ENCODE data around the gene LRRC8E. TPM values are rescaled to one million over a fixed set of nuclear protein-coding genes. Genes with fewer than 3 reads are reported as not detected.
"Not testable (repeated sequence)": the region's sequence is repeated elsewhere in the genome, so short reads cannot be mapped to it uniquely, and the experiment has no call there.

LRRC8E gene
- total RNA-seq, 1 donor from 2014 or later, result 8.5 TPM

DNA sequence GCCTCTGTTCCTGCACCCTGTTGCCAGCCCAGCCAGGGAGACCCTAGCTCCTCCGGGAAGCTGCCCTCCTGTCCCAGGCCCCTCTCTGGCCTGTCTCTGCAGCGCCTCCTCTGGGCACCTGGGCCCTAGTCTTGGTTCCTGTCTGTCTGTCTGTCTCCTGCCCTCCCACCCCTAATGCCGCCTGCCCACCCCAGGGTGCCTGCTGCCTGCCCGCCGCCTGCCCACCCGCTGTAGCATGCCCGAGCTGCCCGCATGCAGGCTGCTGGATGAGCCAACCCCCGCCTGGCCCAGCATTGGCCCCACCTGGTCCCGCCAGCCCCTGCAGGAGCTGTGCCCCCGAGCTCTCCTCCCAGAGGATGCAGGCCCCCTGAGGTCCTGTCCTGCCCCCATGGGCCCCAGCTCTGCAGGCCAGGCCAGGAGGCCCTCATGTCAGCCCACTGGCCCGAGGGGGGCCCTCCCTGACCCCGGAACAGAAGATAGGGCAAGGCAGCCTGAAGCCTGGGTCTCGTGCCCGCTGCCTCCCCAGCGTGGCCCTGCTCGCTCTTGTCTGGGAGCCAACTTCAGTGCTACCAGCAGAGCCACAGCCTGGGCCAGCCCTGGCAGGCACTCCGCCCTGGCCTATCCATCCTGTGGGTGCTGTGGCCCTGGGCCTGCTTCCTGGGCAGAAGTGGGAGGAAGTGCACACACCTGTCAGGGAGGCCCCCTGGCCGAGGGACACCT, 20.6 kb downstream of the LRRC8E start:
- DNase-seq (ENCODE audit: low spot score), result peak; percentile 40

- no peak for DNase-seq (ENCODE audit: low spot score)
Measured at GRCh38 chr19:7909471-7910067, 21.3 kb downstream of the LRRC8E start.

DNA sequence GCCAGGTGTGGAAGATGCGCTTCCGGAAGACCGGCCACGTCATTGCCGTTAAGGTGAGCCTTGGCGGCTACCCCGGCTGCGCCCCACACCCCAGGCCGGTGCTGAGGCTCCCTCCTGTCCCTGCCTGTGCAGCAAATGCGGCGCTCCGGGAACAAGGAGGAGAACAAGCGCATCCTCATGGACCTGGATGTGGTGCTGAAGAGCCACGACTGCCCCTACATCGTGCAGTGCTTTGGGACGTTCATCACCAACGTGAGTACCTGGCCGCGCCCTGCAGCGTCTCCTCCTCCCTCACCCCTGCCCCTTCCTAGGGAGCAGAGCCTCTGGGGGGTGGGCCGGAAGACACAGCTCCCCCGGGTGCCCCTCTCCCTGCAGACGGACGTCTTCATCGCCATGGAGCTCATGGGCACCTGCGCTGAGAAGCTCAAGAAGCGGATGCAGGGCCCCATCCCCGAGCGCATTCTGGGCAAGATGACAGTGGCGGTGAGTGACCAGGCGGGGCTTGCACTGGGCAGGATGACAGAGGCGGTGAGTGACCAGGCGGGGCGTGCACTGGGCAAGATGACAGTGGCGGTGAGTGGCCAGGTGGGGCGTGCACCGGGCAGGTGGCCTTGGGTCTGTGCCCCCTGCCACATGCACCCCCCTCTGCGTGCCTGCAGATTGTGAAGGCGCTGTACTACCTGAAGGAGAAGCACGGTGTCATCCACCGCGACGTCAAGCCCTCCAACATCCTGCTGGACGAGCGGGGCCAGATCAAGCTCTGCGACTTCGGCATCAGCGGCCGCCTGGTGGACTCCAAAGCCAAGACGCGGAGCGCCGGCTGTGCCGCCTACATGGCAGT, 22.2 kb downstream of the LRRC8E start:
- DNase-seq (ENCODE audit: low spot score), result no peak

- no peak for DNase-seq (ENCODE audit: low spot score)
Measured at GRCh38 chr19:7911508-7912143, 23.3 kb downstream of the LRRC8E start.

- no peak for DNase-seq (ENCODE audit: low spot score)
Measured at GRCh38 chr19:7912144-7912696, 23.9 kb downstream of the LRRC8E start.

GRCh38 chr19:7912697-7913564, 24.6 kb downstream of the LRRC8E start:
- no peak for DNase-seq (ENCODE audit: low spot score)

DNA sequence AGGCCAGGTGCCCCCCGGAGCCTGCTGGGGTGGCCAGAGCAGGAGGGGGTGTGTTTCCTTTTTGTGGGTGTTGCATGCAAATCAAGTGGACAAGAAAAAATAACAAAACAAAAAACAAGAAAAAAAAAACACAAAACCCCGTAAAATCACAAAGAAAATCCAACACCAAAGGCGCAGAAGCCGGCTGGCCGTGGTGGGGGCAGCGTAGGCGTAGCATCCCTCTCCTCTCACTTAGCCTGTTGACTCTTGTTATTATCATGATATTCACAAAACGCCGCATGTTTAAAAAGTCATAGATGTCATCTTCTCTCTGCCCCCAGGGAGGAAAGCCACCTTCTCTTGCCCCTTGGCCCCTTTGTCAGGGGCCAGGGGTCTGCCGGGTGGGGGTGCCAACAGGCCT, 25.3 kb downstream of the LRRC8E start:
- DNase-seq (ENCODE audit: low spot score), result no peak

DNA sequence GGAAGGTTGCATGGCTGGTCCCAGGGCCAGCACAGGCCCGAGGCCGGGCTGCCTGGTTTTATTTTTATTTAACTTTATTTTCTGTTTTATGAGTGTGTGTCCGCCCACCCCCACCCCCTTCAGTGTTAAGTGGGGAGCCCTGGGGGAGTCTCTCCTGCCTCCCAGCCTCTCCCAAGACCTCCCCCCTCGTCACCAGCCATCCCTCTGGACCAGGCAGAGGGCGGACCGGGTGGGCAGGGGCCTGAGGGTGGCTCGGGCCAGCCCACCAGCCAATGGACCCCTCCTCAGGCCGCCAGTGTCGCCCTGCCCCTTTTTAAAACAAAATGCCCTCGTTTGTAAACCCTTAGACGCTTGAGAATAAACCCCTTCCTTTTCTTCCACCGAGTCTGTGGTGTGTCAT, 25.8 kb downstream of the LRRC8E start:
- DNase-seq (ENCODE audit: low spot score), result no peak

DNA sequence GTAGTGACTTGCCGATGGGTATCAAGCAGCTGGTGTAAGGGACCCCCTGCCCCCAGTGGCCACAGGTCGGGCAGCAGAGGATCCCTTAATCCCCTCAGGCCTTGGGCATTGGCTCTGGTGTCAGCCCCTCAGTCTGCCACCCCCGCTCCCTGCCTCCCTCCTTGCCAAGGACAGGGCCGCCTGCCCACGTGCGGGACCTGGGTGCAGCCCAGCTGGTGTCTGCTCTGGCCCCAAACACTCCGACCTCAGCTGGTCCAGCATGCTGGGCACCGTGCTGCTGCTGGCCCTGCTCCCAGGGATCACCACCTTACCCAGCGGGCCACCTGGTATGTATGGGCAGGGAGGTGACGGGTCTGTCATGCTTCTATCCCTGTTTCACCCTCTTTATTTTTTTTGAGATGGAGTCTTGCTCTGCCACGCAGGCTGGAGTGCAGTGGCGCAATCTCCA, 26.3 kb downstream of the LRRC8E start, which contains the start of gene TGFBR3L:
Gene TGFBR3L (plus strand): TSS at position 233 of the 448 bp plus-strand sequence.
- DNase-seq (ENCODE audit: low spot score), result no peak

GRCh38 chr19:7915250-7916102, 27.2 kb downstream of the LRRC8E start:
- no peak for DNase-seq (ENCODE audit: low spot score)

- DNase-seq (ENCODE audit: low spot score), result no peak
Measured at GRCh38 chr19:7916103-7916954, 28.0 kb downstream of the LRRC8E start.

- no peak for DNase-seq (ENCODE audit: low spot score)
Measured at GRCh38 chr19:7916955-7917266, 28.6 kb downstream of the LRRC8E start.

GRCh38 chr19:7917267-7918061, 29.2 kb downstream of the LRRC8E start:
- no peak for DNase-seq (ENCODE audit: low spot score)

- not testable (repeated sequence) for DNase-seq (ENCODE audit: low spot score)
Measured at GRCh38 chr19:7918062-7918614, 29.8 kb downstream of the LRRC8E start.

DNA sequence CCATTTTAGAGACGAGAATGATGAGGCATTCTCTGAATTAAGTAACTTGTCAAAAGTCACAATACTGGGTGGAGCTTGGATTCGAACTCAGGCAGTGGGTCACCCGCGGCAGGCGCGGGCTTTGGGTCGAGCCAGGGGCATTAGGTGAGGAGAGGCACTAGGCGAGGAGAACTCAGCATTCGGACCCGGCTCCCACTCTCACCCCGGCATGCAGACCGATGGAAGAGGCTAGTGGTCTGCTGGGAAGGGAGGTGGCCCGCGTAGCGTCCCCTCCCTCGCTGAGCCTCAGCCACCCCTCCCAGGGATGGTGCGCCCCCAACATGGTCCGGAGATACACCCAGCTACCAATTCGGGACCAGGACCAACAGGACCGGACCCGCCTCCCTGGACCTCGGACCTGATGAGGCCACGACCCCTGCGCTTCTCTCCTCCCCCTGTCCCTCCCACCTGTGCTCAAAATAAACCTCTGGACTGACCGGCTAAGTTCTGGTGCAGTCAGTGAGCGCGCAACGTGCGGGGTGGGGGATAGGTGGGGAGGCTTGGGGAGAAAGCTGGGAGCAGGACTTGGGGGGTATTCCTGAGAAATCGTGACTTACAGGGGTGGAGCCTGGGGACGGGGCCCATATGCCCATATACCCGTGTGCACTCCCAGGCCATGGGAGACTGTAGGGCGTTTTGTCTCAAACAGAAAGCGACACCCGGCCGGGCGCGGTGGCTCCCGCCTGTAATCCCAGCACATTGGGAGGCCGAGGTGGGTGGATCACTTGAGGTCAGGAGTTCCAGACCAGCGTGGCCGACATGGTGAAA, 30.5 kb downstream of the LRRC8E start:
- peak; percentile 57 for DNase-seq (ENCODE audit: low spot score)

DNA sequence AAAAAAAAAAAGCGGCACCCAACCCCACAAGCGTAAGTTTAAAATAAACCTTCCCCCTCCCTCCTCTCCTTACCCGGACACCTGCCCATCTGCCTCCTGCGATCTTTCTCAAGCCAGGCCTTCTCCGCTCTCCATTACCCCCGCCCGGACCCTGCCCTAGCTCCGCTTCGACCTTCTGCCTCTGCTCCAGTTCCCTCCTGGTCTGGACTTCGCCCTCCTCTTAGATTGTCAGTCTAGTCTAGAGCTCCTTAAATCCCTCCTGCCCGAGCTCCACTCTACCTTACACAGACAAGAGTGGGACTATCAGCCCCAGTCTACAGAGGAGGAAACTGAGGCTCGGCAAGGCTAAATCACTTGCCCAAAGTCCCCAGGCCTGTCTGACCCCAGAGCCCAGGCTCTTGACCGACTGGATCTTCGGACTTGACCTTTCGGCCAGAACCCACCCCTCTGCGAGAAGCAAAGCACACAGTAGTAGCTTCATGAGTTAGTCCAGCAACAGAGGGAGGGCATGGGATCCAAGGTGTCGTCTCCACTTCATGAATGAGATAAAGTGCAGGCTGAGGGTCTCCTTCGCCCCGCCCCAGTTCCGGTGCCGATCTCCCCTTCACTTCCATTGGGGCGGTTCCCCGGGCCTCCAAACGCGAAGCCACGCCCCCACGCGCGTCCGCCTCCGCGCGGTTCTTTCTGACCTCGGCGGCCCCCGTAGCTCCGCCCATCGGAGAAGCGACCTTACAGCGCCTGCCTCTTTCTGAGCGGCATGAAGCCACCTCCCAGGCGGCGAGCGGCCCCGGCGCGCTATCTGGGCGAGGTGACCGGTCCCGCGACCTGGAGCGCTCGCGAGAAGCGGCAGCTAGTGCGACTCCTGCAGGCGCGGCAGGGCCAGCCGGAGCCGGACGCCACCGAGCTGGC, 31.6 kb downstream of the LRRC8E start, which contains the start of gene SNAPC2:
Gene SNAPC2 (plus strand): TSS at position 729 of the 909 bp plus-strand sequence. CDS start 29 bp downstream, at position 758.
- DNase-seq (ENCODE audit: low spot score), result peak; percentile 97

Measured in ureter (tissue), 1 donor.